NCI-H1930 (cell line): ENCODE results near the gene RGS5.

Experiments
- DNase-seq, 2 experiments: peaks; one replicate each; lab custom pipeline; 2025; lab: John Stamatoyannopoulos, UW

RGS5 gene

GRCh38 chr1:163145435-163145834 is 57.3 kb downstream of the RGS5 start:
- no peak for DNase-seq

DNA sequence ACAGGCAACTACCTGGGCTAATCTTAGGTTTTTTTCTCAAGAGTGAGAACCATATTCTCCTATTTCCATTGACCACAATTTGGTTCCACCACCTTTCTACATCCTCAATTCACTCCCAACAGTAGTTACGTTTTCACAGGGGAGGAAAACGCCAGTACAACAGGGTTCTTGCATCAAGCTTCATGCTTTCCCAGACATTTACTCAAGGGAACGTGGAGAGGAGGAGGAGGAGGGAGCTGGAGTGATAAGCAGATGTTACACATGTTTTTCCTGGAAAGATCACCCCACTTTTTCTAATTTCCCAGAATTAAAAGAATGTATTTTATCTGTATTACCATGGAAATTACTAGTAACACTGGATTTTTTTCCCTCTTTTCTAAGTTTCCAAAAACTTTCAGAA is 58.3 kb downstream of the RGS5 start:
- no peak for DNase-seq

- no peak for DNase-seq
Measured at GRCh38 chr1:163142152-163142551, 60.6 kb downstream of the RGS5 start.

- DNase-seq, result no peak
Measured at GRCh38 chr1:163141556-163141955, 61.2 kb downstream of the RGS5 start.

DNA sequence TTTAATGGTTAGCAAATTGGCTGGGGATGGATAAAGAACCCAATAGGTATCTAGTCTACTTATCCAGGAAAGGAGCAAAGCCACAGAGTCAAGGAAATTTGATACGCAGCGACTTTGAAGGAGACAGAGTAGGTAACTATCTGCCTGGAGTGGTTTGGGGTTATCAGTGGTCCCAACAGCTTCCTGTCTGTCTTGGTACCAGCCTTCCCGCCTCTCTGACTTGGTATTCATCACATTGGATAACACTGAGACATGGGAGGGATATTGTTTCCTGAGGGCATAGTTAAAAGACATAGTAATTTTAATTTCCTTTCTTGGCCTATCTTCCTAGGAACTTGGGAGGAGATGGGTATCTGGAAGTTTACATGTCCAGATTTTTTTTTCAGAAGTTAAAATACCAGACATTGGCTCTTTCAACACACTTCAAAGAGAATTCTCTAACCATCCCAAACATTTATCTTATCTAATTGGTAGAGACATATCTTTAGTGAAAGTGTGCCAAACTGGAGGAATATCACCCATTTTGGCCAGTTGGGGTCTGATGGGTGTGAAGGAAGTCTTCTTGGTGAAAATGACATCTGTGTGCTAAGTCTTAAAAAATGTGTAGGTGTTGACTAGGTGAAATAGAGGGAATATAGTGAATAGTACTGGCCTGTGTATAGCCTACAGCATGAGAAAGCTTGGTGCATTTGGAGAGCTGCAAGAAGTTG is 65.0 kb downstream of the RGS5 start:
- no peak for DNase-seq

DNA sequence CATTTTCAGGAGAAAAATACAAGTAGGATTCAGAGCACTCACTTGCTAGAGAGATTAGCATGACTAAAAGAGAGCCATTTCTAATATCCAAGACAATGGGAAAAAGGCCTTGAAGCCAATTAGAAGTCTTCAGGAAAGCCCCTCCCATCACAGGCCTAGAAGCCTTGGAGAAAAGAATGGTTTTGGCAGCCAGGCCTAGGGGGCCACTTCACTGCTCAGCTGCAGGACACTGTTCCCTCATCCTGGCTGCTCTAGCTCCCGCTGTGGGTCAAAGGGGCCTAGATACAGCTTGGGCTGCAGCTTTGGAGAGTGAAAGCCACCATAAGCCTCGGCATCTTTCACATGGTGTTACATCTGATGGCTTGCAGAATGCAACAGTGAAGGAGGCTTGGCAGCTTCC is 70.7 kb downstream of the RGS5 start:
- no peak for DNase-seq

- no peak for DNase-seq
Measured at GRCh38 chr1:163130225-163130856, 72.4 kb downstream of the RGS5 start.

- no peak for DNase-seq
Measured at GRCh38 chr1:163128282-163128681, 74.4 kb downstream of the RGS5 start.

GRCh38 chr1:163124812-163125211 is 77.9 kb downstream of the RGS5 start:
- DNase-seq, result no peak

GRCh38 chr1:163120372-163120771 is 82.3 kb downstream of the RGS5 start:
- no peak for DNase-seq

DNA sequence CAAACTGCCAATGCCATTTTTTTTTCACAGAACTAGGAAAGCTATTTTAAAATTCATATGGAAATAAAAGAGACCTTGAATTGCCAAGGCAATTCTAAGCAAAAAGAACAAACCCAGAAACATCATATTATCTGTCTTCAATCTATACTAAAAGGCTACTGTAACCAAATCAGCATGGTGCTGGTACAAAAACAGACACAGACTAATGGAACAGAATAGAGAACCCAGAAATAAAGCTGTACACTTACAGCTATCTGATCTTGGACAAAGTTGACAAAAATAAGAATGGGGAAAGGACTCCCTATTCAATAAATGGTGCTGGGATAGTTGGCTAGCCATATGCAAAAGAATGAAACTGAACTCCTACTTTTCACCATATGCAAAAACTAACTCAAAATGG is 83.0 kb downstream of the RGS5 start:
- no peak for DNase-seq

DNA sequence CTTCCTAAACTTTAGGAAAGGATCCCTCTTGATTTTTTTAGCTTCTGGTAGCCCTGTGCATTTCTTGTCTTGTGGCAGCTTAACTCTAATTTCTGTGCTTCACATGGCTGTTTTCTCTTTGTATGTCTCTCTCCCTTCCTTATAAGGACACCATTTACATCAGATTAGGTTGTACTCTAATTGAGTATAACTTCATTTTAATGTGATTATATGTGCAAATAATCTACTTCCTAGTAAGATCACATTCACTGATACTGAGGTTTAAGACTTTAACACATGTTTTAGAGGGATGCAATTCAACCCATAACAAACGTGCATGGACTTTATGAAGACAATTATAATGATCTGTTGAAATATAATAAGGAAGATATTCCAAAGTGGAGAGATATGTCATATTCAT is 86.8 kb downstream of the RGS5 start:
- DNase-seq, result no peak

DNA sequence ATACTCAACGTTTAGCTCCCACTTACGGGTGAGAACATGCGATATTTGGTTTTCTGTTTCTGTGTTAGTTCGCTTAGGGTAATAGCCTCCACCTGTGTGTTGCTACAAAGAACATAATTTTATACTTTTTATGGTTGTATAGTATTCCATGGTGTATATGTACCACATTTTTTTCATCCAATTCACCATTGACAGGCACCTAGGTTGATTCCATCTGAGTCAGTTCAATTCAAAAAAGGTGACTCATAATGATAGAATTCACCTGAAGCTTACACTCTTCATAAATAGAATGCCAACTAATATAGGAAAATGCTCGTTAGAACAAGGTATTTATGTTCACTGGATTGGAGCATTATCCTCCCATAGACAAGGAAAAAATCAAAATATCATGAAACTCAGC is 95.1 kb downstream of the RGS5 start:
- no peak for DNase-seq

DNA sequence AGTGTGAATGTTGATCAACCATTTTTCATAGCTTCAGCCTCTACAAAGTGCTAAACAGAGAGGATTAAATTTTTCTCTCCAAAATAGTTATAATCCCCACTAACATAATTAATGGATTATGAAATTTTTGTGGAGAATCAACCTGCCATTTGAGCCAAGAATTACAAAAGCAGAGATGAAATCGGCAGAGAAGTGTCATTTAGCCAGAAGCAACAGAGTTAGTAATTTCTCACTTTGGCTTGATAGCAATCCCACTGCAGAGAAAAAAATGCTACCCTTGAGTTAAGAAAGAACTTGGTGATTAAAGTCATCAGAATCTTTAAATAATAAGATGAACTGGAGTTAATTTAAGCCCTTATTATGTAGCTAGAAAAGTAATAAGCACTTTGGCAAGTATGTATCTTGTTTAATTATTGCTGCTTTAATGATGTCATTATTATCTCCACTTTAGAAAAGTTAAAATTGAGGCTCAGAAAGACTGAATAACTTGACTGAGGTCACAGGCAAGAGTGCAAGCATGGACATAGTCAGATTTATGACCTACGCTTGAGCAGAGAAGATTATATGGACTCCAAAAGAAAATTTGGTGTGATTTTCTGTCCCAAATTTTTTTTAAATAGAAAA is 96.2 kb downstream of the RGS5 start:
- no peak for DNase-seq

- DNase-seq, result no peak
Measured at GRCh38 chr1:163104385-163105099, 98.2 kb downstream of the RGS5 start.

- DNase-seq, result no peak
Measured at GRCh38 chr1:163102590-163102989, 100.1 kb downstream of the RGS5 start.

DNA sequence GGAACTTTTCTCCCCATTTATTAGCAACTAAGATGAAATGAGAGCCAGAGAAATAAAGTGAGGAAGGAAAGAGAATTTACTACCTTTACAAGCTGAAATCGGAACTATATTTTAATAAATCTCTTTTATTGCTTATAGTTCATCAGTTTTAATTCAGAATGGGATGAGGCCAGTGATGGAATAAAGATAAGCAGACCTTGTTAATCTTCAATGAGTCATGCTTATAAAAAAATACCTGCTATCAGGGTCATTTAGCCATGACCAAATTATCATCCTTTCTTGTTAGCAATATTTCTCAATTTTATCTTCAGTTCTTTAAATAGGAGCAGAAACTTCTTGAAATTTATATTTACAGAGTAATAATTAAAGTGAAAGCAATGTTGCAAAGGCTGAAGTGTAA is 107.5 kb downstream of the RGS5 start:
- DNase-seq, result no peak

DNA sequence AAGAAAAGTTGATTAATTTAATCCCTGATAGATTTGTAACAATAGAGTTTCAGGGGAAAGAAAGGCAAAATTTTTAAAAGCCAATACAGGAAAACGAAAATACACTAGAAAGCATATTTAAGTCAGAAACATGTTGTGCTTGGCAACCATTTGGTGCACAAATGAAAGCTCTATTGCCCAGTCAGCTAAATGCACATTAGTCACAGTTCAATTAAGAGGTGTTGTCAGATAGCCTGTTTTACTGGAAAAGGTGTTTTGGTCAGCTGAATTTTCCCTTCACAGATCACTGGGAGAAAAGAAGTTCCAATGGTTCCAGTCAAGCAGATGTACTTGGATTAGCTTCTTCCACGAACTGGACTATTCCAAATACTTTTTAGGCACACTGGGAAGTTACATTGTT is 108.1 kb downstream of the RGS5 start:
- DNase-seq, result no peak

- DNase-seq, result no peak
Measured at GRCh38 chr1:163094182-163094581, 108.5 kb downstream of the RGS5 start.

GRCh38 chr1:163093579-163093978 is 109.1 kb downstream of the RGS5 start:
- DNase-seq, result no peak

DNA sequence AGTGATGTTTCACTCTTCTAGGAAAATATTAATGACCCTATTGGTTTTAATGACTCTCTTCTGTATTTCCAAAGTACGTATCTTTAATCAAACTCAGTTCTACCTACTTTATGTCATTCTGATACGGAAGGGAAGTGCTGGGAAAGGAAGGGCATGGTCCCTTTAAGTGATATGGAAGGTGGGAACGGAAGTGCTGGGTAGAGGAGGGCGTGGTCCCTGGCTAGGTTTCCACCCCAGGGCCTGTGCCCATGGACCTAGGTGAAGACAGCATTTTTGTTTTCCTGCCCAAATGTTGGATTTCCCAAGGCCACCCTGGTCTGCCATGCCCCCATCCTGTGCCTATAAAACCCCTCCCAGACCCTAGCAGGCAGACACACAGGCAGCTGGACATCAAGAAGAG is 109.5 kb downstream of the RGS5 start:
- DNase-seq, result no peak
